ENCODE measurements around the gene PKP3.
"Not testable (repeated sequence)": the region's sequence is repeated elsewhere in the genome, so short reads cannot be mapped to it uniquely, and the experiment has no call there.

Gene PKP3

GRCh38 chr11:396511-396947 lies 2.5 kb downstream of the PKP3 start:
- DNase-seq: no peak

DNA sequence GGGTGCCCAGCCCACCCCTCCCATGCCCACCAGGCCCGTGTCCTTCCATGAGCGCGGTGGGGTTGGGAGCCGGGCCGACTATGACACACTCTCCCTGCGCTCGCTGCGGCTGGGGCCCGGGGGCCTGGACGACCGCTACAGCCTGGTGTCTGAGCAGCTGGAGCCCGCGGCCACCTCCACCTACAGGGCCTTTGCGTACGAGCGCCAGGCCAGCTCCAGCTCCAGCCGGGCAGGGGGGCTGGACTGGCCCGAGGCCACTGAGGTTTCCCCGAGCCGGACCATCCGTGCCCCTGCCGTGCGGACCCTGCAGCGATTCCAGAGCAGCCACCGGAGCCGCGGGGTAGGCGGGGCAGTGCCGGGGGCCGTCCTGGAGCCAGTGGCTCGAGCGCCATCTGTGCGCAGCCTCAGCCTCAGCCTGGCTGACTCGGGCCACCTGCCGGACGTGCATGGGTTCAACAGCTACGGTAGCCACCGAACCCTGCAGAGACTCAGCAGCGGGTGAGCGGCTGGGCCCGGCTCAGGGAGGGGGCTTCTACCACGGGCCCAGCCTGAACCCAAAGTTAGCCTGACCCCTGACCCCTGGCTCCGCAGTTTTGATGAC lies 3.0 kb downstream of the PKP3 start:
- DNase-seq: peak; percentile 50

DNA sequence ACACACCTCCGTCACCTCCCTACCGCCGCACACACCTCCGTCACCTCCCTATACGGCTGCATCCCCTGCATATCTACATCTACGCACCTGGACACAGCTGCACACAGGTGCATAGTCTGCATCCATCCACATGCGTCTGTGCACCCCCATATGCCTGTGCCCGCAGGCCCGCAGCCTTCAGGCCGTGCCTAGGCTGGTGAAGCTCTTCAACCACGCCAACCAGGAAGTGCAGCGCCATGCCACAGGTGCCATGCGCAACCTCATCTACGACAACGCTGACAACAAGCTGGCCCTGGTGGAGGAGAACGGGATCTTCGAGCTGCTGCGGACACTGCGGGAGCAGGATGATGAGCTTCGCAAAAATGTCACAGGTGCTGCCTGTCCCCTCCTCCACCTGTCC lies 4.8 kb downstream of the PKP3 start:
- DNase-seq: no peak

DNA sequence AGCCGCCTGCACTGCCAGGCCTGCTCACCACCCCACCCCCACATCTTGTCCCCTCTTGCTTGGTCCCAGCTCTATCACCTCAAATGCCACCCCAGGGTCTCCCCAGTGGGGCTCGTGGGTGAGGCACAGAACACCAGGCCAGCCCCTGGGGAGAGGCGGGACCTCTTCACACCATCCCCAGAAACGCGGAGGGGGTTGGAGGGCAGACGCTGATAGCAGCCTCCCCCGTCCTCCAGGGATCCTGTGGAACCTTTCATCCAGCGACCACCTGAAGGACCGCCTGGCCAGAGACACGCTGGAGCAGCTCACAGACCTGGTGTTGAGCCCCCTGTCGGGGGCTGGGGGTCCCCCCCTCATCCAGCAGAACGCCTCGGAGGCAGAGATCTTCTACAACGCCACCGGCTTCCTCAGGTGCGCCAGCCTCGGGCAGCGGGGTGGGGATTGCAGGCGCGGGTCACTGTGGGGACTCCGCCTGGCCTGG lies 5.8 kb downstream of the PKP3 start:
- DNase-seq: no peak

DNA sequence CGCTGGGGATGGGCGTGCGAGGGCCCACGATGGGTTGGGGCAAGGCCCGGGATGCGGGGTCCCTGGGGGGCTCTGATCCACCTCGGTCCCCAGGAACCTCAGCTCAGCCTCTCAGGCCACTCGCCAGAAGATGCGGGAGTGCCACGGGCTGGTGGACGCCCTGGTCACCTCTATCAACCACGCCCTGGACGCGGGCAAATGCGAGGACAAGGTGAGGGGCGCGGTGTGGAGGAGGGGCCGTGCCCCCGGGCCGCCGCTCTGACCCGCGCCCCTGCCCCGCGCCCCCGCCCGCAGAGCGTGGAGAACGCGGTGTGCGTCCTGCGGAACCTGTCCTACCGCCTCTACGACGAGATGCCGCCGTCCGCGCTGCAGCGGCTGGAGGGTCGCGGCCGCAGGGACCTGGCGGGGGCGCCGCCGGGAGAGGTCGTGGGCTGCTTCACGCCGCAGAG lies 6.3 kb downstream of the PKP3 start:
- no peak for DNase-seq

DNA sequence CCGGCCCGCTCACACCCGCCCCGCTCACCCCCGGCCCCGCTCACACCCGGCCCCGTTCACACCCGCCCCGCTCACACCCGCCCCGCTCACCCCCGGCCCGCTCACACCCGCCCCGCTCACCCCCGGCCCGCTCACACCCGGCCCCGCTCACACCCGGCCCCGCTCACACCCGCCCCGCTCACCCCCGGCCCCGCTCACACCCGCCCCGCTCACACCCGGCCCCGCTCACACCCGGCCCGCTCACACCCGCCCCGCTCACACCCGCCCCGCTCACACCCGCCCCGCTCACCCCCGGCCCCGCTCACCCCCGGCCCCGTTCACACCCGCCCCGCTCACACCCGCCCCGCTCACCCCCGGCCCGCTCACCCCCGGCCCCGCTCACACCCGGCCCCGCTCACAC lies 7.2 kb downstream of the PKP3 start:
- DNase-seq: not testable (repeated sequence)

- no peak for DNase-seq
Observed at GRCh38 chr11:403021-403760, 9.2 kb downstream of the PKP3 start.

DNA sequence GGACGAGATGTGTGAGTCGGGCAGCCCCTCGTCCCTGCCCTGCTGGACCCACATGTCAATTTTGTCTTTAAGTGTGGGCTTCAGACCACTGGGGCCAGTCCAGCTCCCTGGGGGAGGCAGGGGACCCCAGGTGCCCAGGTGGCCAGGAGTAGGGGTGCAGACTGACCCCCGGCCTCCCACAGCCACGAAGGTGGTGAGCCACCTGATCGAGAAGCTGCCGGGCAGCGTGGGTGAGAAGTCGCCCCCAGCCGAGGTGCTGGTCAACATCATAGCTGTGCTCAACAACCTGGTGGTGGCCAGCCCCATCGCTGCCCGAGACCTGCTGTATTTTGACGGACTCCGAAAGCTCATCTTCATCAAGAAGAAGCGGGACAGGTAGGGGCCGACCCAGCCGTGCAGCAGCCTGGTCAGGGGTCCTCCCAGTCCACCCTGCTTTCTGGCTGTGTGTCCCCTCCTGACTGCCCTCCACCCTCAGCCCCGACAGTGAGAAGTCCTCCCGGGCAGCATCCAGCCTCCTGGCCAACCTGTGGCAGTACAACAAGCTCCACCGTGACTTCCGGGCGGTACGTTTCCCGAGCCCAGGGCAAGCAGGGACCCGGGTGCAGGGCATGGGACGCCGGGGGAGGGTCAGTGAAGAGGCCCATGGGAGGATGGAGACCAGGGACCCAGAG lies 9.9 kb downstream of the PKP3 start:
- DNase-seq: no peak

DNA sequence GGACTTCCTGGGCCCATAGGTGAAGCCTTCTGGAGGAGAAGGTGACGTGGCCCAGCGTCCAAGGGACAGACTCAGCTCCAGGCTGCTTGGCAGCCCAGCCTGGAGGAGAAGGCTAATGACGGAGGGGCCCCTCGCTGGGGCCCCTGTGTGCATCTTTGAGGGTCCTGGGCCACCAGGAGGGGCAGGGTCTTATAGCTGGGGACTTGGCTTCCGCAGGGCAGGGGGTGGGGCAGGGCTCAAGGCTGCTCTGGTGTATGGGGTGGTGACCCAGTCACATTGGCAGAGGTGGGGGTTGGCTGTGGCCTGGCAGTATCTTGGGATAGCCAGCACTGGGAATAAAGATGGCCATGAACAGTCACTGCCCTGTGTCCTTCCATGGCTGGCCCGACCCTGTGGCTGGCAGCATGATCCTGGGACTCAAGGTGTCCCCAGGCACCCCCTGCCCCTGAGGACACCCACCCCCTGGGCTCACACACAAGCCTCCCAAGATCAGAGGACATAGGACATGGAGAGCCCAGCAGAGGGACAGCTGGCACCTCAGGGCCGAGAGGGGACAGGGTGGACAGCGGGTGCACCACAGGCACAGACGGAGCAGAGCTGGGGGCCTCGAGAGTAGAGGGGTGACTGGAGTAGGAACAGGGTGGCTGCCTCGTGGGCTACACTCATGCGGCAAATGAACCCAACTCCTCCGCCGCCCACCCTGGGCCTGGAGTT lies 10.7 kb downstream of the PKP3 start:
- no peak for DNase-seq

- DNase-seq: no peak
Observed at GRCh38 chr11:405323-405953, 11.4 kb downstream of the PKP3 start.

GRCh38 chr11:405954-406795 lies 12.2 kb downstream of the PKP3 start:
- DNase-seq: no peak

DNA sequence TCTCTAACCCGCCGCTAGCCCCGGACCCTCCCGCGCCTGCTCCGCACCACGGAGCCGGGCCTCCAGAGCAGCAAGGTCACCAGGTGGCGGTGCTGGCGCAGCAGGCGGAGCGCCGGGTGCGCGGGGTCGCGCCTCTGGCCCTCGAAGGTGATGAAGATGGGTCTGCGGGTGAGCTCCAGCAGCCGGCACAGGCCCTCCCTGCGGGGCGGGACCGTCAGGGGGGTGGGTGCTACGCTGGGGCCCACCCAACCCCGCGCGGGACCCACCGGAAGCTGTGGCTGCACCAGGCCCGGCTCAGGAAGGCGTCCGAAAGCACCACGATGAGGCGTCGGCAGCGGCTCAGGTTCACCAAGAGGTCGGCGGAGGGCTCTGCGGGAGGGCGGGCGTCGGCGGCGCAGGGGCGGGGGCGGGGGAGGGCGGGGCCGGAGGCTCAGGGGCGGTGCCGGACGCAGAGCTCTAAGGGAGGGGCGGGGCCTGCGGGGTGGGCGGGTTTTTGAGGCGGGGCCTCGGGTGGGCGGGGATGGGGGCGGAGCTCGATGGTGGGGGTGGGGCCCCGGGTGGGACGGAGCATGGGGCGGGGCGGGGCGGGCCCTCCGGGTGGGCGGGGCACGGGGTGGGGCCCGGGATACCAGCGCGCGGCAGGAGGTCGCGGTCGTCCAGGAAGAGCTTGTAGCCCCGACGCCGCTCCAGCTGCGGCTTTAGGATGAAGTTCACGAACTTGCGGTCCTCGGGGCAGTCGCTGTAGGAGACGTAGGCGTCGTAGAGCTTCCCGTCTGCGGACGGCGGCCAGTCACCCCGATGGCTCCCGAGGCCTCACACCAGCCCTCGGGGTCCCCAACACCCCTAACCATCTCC lies 13.0 kb downstream of the PKP3 start:
- DNase-seq: peak; percentile 42

DNA sequence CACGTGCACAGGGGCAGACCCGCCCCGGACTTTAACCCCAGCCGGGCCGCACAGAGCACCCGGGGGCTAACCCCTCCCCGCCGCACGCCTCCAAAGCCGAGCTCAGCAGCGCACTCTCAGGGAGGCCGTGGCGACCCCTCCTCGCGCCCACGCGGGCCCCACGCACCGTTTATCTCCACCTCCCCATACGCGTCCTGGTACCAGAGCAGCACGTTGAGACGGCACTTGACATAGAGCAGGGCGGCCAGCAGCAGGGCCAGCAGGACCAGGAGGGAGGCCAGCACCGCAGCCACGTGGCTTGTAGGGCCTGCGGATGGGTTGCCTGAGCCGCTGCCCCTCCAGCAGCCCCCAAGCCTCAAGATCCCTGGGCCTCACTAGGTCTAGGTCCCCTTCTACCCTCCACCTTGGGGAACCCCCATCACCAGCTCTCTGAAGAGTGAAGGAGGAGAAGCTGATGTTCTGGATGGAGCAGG lies 13.7 kb downstream of the PKP3 start:
- DNase-seq: no peak

GRCh38 chr11:408154-409007 lies 14.4 kb downstream of the PKP3 start:
- DNase-seq: no peak

DNA sequence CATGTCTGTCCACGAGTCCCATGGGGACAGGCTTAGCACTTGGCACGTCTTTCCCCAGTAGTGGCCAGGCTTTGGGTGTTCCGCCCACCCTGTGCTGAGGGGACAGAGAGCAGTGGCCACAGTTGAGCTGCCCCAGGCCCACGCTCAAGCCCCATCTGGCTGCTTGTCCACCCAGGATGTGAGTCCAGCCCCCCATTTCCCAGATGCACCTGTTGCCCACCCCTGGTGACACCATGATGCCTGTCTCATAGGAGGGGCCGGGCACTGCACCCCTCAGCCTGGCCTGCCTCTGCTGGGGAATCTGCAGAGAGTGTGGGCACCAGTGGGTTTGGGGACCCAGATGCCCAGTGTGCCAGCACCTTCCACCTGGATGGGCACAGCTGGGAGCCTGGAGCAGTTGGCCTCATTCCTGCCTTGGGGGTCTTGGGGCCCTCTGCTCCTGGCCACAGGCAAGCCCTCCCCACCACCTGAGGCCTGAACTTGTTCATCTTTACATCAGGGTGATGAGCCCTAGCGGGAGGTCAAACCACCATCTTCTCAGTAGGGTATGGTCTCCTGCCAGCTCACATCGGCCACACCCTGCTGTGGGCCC lies 15.1 kb downstream of the PKP3 start:
- DNase-seq: no peak

GRCh38 chr11:409600-410483 lies 15.8 kb downstream of the PKP3 start:
- DNase-seq: no peak

DNA sequence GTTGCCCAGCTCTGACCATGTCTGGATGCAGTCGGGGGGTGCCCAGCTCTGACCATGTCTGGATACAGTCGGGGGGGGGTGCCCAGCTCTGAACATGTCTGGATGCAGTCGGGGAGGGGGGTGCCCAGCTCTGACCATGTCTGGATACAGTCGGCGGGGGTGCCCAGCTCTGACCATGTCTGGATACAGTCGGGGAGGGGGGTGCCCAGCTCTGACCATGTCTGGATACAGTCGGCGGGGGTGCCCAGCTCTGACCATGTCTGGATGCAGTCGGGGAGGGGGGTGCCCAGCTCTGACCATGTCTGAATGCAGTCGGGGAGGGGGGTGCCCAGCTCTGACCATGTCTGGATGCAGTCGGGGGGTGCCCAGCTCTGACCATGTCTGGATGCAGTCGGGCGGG lies 16.7 kb downstream of the PKP3 start:
- DNase-seq: not testable (repeated sequence)

- DNase-seq: not testable (repeated sequence)
Observed at GRCh38 chr11:411520-411919, 17.5 kb downstream of the PKP3 start.

Measured in NCI-H526 treated with DMSO at 0.1 percent for 48 hours (cell line).